H9 (cell line): Measurements from ENCODE around the gene TM6SF1. TPM values are rescaled to one million over a fixed set of nuclear protein-coding genes. Genes with fewer than 3 reads are reported as not detected.

Experiments
- DNase-seq: peaks from one replicate; pipeline ENCODE4 v3.0.0-alpha.2; 2017
- H2AFZ ChIP-seq: one replicate; pipeline ENCODE4 v1.6.1; 2013; ENCODE audit warnings: mild to moderate bottlenecking, low read length, control low read depth, moderate library complexity
- H2AK5ac ChIP-seq: 2 replicates; pipeline ENCODE4 v1.6.1; 2013; ENCODE audit warnings: low read length, control low read depth, mixed read lengths; ENCODE audit not compliant: insufficient read length
- H2BK120ac ChIP-seq: one replicate; pipeline ENCODE4 v1.6.1; 2013; ENCODE audit warnings: low read depth, mild to moderate bottlenecking, low read length, control low read depth, inconsistent platforms; ENCODE audit not compliant: poor library complexity, severe bottlenecking
- H2BK12ac ChIP-seq: 2 replicates; pipeline ENCODE4 v1.6.1; 2013; ENCODE audit warnings: low read length, control low read depth, mixed read lengths, low read depth; ENCODE audit not compliant: insufficient read length
- H2BK15ac ChIP-seq: 2 replicates; pipeline ENCODE4 v1.6.1; 2013; ENCODE audit warnings: low read depth, low read length, control low read depth
- H2BK20ac ChIP-seq: one replicate; pipeline ENCODE4 v1.6.1; 2013; ENCODE audit warnings: low read depth, mild to moderate bottlenecking, low read length, control low read depth, inconsistent platforms; ENCODE audit not compliant: poor library complexity, severe bottlenecking
- H2BK5ac ChIP-seq: 2 replicates; pipeline ENCODE4 v1.6.1; 2013; ENCODE audit warnings: low read length, control low read depth, mixed read lengths; ENCODE audit not compliant: insufficient read length
- H3K14ac ChIP-seq: 2 replicates; pipeline ENCODE4 v1.6.1; 2013; ENCODE audit warnings: low read length, control low read depth; ENCODE audit not compliant: insufficient read depth
- H3K18ac ChIP-seq: 2 replicates; pipeline ENCODE4 v1.6.1; 2013; ENCODE audit warnings: low read depth, mild to moderate bottlenecking, mixed read lengths, low read length, control low read depth; ENCODE audit not compliant: insufficient read length
- H3K23ac ChIP-seq: 2 replicates; pipeline ENCODE4 v1.6.1; 2013; ENCODE audit warnings: low read length, control low read depth, mixed read lengths, low read depth; ENCODE audit not compliant: insufficient read length
- H3K23me2 ChIP-seq: 2 replicates; pipeline ENCODE4 v1.6.1; 2013; ENCODE audit warnings: low read depth, mild to moderate bottlenecking, mixed read lengths, low read length, control low read depth; ENCODE audit not compliant: insufficient read length, poor library complexity, severe bottlenecking
- H3K27ac ChIP-seq: 2 replicates; pipeline ENCODE4 v1.5.1; 2013; ENCODE audit warnings: low read length, control low read depth, mixed read lengths, low read depth; ENCODE audit not compliant: insufficient read length
- H3K27me3 ChIP-seq: 2 replicates; pipeline ENCODE4 v1.6.1; 2013; ENCODE audit warnings: low read length, control low read depth, inconsistent platforms; ENCODE audit not compliant: insufficient read depth
- H3K4ac ChIP-seq: 2 replicates; pipeline ENCODE4 v1.6.1; 2013; ENCODE audit warnings: low read depth, mild to moderate bottlenecking, control low read depth, inconsistent platforms, low read length, moderate library complexity
- H3K4me1 ChIP-seq: 2 replicates; pipeline ENCODE4 v1.6.1; 2013; ENCODE audit warnings: low read length, control low read depth, inconsistent platforms; ENCODE audit not compliant: insufficient read depth
- H3K4me2 ChIP-seq: 2 replicates; pipeline ENCODE4 v1.6.1; 2013; ENCODE audit warnings: low read length, control low read depth, mixed read lengths; ENCODE audit not compliant: insufficient read length, insufficient read depth
- H3K56ac ChIP-seq: 2 replicates; pipeline ENCODE4 v1.6.1; 2013; ENCODE audit warnings: low read depth, mild to moderate bottlenecking, mixed read lengths, low read length, control low read depth; ENCODE audit not compliant: insufficient read length
- H3K79me1 ChIP-seq: 2 replicates; pipeline ENCODE4 v1.6.1; 2013; ENCODE audit warnings: low read depth, mild to moderate bottlenecking, moderate library complexity, low read length, control low read depth, inconsistent platforms; ENCODE audit not compliant: insufficient read depth, poor library complexity, severe bottlenecking
- H3K79me2 ChIP-seq: 2 replicates; pipeline ENCODE4 v1.6.1; 2013; ENCODE audit warnings: low read length, control low read depth, inconsistent platforms; ENCODE audit not compliant: insufficient read depth
- H3K9ac ChIP-seq: 2 replicates; pipeline ENCODE4 v1.6.1; 2013; ENCODE audit warnings: low read length, control low read depth, mixed read lengths; ENCODE audit not compliant: insufficient read length; ENCODE audit errors: extremely low read depth
- H3K9me3 ChIP-seq: one replicate; pipeline ENCODE4 v1.6.1; 2013; ENCODE audit warnings: low read depth, low read length, inconsistent platforms; ENCODE audit not compliant: control insufficient read depth
- H3T11ph ChIP-seq: one replicate; pipeline ENCODE4 v1.6.1; 2013; ENCODE audit warnings: mild to moderate bottlenecking, low read length, control low read depth, inconsistent platforms
- H4K20me1 ChIP-seq: one replicate; pipeline ENCODE4 v1.6.1; 2013; ENCODE audit not compliant: control insufficient read depth, insufficient read length, insufficient read depth
- H4K5ac ChIP-seq: 2 replicates; pipeline ENCODE4 v1.6.1; 2013; ENCODE audit warnings: low read depth, mild to moderate bottlenecking, mixed read lengths, low read length, control low read depth; ENCODE audit not compliant: insufficient read length
- H4K8ac ChIP-seq: replicated peaks from 2 replicates; pipeline ENCODE4 v1.6.1; 2013; ENCODE audit warnings: low read length, control low read depth, mixed read lengths, low read depth; ENCODE audit not compliant: insufficient read length
- H4K91ac ChIP-seq: 2 replicates; pipeline ENCODE4 v1.6.1; 2013; ENCODE audit warnings: low read depth, mild to moderate bottlenecking, moderate library complexity, mixed read lengths, low read length, control low read depth; ENCODE audit not compliant: insufficient read length
- H3K27ac Mint-ChIP-seq, 3 experiments: 2 replicates in 2 of 3; 3 replicates in 1 of 3; pipeline ENCODE4 v1.8.0; 2020 to 2021; ENCODE audit warnings: mixed read lengths in 3 of 3, mild to moderate bottlenecking in 1 of 3, moderate library complexity in 1 of 3
- H3K27me3 Mint-ChIP-seq: 2 replicates; pipeline ENCODE4 v1.8.0; 2021; ENCODE audit warnings: low read depth, mild to moderate bottlenecking, moderate library complexity, mixed read lengths
- H3K36me3 Mint-ChIP-seq, 3 experiments: 2 replicates in 2 of 3; 3 replicates in 1 of 3; pipeline ENCODE4 v1.8.0; 2020 to 2021; ENCODE audit warnings: low read depth in 3 of 3, mixed read lengths in 3 of 3; ENCODE audit not compliant: insufficient read depth in 1 of 3
- H3K4me1 Mint-ChIP-seq, 2 experiments: 2 replicates each; pipeline ENCODE4 v1.8.0; 2020; ENCODE audit warnings: mixed read lengths in 2 of 2
- H3K4me3 Mint-ChIP-seq, 2 experiments: 2 replicates in 1 of 2; 3 replicates in 1 of 2; pipeline ENCODE4 v1.8.0; 2020 to 2021; ENCODE audit warnings: mild to moderate bottlenecking in 2 of 2, mixed read lengths in 2 of 2, moderate library complexity in 1 of 2
- H3K9me3 Mint-ChIP-seq, 2 experiments: 2 replicates in 1 of 2; 3 replicates in 1 of 2; pipeline ENCODE4 v1.8.0; 2020; ENCODE audit warnings: mild to moderate bottlenecking in 2 of 2, mixed read lengths in 2 of 2, moderate library complexity in 1 of 2
- CTCF ChIP-seq: fragments of 200-600 bp; sonication (generic); conservative IDR thresholded peaks from 3 replicates; pipeline ENCODE4 v1.8.0; 2021; ENCODE audit warnings: antibody characterized with exemption, mild to moderate bottlenecking
- total RNA-seq: library from RNA; stranded (reverse); gene quantifications from 2 replicates; pipeline ENCODE4 v1.2.1, GENCODE V29; 2021

Gene TM6SF1
- total RNA-seq, 1 experiment from 2014 or later = 0.96 TPM

GRCh38 chr15:83098079-83098478, 9.4 kb upstream of the TM6SF1 start:
- Histone ChIP-seq H3K4me2 (no peak overlapping the region), H2BK5ac (no peak overlapping the region), H3K79me1 (no peaks in the 10 kb centered on the region), H2BK120ac (no peak overlapping the region), H2AK5ac (no peak overlapping the region), H3K79me2 (no peaks in the 10 kb centered on the region), H3K4me1 (no peaks in the 10 kb centered on the region), H3K18ac (no peak overlapping the region), H3T11ph (no peak overlapping the region), H4K5ac (no peak overlapping the region), H3K4ac (no peak overlapping the region), H4K20me1 (no peaks in the 10 kb centered on the region), H3K23me2 (no peaks in the 10 kb centered on the region), H3K14ac (no peak overlapping the region), H3K27ac (no peak overlapping the region), H2BK15ac (no peak overlapping the region), H3K9me3 (no peaks in the 10 kb centered on the region), H3K27me3 (no peaks in the 10 kb centered on the region), H2BK20ac (no peak overlapping the region), H3K56ac (no peak overlapping the region), H4K8ac (no peak overlapping the region), H2BK12ac (no peak overlapping the region), H2AFZ (no peak overlapping the region), H3K23ac (no peak overlapping the region), H3K9ac (no peak overlapping the region), H4K91ac (no peak overlapping the region)
- Mint-ChIP-seq H3K27me3 (peaks cover 38% of the 10 kb centered on the region), H3K4me1 (peaks cover 4 to 7% of the 10 kb centered on the region in 2 experiments; a peak in 2 of 4 replicates), H3K27ac (no peak overlapping the region), H3K4me3 (no peak overlapping the region), H3K9me3 (no peaks in the 10 kb centered on the region), H3K36me3 (no peaks in the 10 kb centered on the region)
- DNase-seq = no peak
- TF ChIP-seq CTCF = no peak
